ENCODE results near the gene RAPGEF2.
"Not testable (repeated sequence)": the region's sequence is repeated elsewhere in the genome, so short reads cannot be mapped to it uniquely, and the experiment has no call there.

RAPGEF2 gene

DNA sequence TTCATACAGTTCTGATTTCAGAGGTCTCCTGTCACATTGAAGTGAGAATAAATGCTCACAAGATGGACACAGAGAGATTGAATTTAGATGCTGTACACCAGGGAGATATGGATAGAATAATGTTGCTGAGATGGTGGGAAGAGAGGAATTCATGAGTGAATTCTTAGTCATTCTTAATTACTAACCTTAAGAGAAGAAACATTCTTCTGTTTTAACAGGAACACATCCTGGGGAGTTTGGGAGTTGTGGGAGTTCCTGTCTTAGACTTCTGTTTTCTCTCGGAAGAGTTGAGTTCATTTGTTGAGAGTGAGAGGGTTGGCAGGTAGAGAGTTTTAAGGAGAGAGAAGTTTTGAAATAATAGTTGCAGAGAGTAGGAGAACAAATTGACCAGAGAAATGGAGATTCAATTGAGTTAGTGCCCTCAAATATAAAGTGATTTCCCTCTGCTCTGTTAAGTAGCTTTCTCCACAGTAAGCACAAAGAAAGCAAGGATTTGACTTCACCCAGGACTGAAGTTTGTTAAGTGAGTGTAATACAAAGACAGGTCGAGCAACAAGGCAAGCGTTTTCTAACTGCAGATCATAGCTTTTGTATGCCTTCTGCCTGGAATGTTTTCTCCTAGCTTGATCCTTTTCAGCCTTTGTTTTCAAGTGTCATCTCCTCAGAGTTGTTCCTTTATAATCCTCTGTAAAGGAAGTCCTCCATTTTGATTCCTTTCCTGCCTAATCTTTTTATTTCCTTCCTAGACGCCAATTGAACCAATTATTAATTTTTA is 205.9 kb downstream of the RAPGEF2 start:
- TF ChIP-seq, protein P1, sequence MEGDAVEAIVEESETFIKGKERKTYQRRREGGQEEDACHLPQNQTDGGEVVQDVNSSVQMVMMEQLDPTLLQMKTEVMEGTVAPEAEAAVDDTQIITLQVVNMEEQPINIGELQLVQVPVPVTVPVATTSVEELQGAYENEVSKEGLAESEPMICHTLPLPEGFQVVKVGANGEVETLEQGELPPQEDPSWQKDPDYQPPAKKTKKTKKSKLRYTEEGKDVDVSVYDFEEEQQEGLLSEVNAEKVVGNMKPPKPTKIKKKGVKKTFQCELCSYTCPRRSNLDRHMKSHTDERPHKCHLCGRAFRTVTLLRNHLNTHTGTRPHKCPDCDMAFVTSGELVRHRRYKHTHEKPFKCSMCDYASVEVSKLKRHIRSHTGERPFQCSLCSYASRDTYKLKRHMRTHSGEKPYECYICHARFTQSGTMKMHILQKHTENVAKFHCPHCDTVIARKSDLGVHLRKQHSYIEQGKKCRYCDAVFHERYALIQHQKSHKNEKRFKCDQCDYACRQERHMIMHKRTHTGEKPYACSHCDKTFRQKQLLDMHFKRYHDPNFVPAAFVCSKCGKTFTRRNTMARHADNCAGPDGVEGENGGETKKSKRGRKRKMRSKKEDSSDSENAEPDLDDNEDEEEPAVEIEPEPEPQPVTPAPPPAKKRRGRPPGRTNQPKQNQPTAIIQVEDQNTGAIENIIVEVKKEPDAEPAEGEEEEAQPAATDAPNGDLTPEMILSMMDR (IDR thresholded peaks at IDR 0.05; ENCODE audit: insufficient read depth, low read length, poor library complexity, severe bottlenecking) = no peak
- TF ChIP-seq EZH2phosphoT487 (conservative IDR thresholded peaks at IDR 0.05; ENCODE audit: low read length) = no peak
- Histone ChIP-seq H3F3A (ENCODE audit: insufficient read depth) (no peaks in the 10 kb centered on the region), H3K9ac (ENCODE audit: low read length) (no peak overlapping the region), H3K36me3 (ENCODE audit: low read length) (no peaks in the 10 kb centered on the region), H3K4me2 (ENCODE audit: low read depth, low read length, poor library complexity, severe bottlenecking) (no peak overlapping the region), H4K20me1 (ENCODE audit: low read depth, low read length) (no peaks in the 10 kb centered on the region), H2AFZ (ENCODE audit: low read depth, low read length, severe bottlenecking) (no peak overlapping the region), H3K4me3 (ENCODE audit: insufficient read depth, low read length, poor library complexity, severe bottlenecking) (no peak overlapping the region), H3K9me3 (ENCODE audit: insufficient read depth, low read length) (no peaks in the 10 kb centered on the region), H3K79me2 (ENCODE audit: insufficient read depth, low read length) (no peaks in the 10 kb centered on the region), H3K27me3 (ENCODE audit: low read length) (no peaks in the 10 kb centered on the region), H3K27ac (ENCODE audit: low read depth, low read length) (no peak overlapping the region), H3K9me2 (replicated peaks; ENCODE audit: insufficient read depth, low read length) (no peaks in the 10 kb centered on the region)

DNA sequence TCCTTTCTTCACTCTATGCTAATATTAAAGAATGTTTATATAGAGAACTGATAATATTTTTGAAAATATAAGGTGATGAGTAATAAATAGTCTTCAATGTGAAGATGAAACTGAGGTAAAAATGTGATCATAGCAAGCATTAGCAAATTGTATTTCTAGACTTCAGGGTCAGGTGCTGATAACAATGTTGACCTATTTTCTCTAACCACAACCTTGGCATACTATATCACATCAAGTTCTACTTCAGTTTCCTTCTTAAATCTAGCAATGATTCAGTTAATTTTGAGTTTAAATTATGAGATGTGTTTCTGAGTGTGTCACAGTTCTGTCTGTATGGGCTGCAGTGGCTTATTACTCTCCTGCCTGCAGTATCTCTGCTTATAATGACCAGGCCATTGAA is 209.4 kb downstream of the RAPGEF2 start:
- H3F3A ChIP-seq (ENCODE audit: insufficient read depth) = no peaks in the 10 kb centered on the region
- H3K9ac ChIP-seq (ENCODE audit: low read length) = no peak overlapping the region
- TF ChIP-seq, protein P1 (IDR thresholded peaks at IDR 0.05; ENCODE audit: insufficient read depth, low read length, poor library complexity, severe bottlenecking) = no peak
- no peak for TF ChIP-seq EZH2phosphoT487 (conservative IDR thresholded peaks at IDR 0.05; ENCODE audit: low read length)
- H3K79me2 ChIP-seq (ENCODE audit: insufficient read depth, low read length) = no peaks in the 10 kb centered on the region
- H3K4me2 ChIP-seq (ENCODE audit: low read depth, low read length, poor library complexity, severe bottlenecking) = no peak overlapping the region
- no peaks in the 10 kb centered on the region for H4K20me1 ChIP-seq (ENCODE audit: low read depth, low read length)
- no peak overlapping the region for H2AFZ ChIP-seq (ENCODE audit: low read depth, low read length, severe bottlenecking)
- H3K9me3 ChIP-seq (ENCODE audit: insufficient read depth, low read length) = no peaks in the 10 kb centered on the region
- H3K36me3 ChIP-seq (ENCODE audit: low read length) = no peaks in the 10 kb centered on the region
- H3K4me3 ChIP-seq (ENCODE audit: insufficient read depth, low read length, poor library complexity, severe bottlenecking) = no peak overlapping the region
- no peaks in the 10 kb centered on the region for H3K27me3 ChIP-seq (ENCODE audit: low read length)
- no peaks in the 10 kb centered on the region for H3K9me2 ChIP-seq (replicated peaks; ENCODE audit: insufficient read depth, low read length)
- H3K27ac ChIP-seq (ENCODE audit: low read depth, low read length) = no peak overlapping the region

DNA sequence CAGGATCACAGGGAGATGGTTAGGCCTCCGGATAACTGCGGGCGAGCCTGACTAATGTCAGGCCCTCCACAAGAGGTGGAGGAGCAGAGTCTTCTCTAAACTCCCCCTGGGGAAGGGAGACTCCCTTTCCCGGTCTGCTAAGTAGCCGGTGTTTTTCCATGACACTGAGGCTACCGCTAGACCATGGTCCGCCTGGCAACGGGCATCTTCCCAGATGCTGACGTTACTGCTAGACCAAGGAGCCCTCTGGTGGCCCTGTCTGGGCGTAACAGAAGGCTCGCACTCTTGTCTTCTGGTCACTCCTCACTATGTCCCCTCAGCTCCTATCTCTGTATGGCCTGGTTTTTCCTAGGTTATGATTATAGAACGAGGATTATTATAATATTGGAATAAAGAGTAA is 213.0 kb downstream of the RAPGEF2 start:
- H3K9me3 ChIP-seq (ENCODE audit: insufficient read depth, low read length); H2AFZ ChIP-seq (ENCODE audit: low read depth, low read length, severe bottlenecking): not testable (repeated sequence)

DNA sequence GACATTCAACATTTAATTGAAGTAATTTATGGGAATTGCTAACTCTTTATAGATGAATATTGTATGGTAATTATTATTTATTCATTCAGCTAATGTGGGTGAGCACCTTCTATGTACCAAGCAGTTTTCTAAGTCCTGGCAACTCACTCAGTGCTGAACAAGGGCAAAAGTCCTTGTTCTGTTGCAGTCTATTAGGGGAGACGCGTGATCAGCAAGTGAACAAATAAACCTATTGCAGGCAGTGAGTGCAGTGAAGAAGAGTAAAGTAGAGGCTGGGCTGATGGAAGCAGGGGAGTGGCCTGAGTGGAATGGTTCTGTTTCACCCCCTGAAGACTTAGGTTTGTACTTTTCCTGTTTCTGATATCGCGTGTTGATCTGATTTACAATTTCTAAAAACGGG is 214.3 kb downstream of the RAPGEF2 start:
- no peak overlapping the region for H2AFZ ChIP-seq (ENCODE audit: low read depth, low read length, severe bottlenecking)
- no peak overlapping the region for H3K27ac ChIP-seq (ENCODE audit: low read depth, low read length)
- no peaks in the 10 kb centered on the region for H3K9me2 ChIP-seq (replicated peaks; ENCODE audit: insufficient read depth, low read length)
- no peaks in the 10 kb centered on the region for H3K27me3 ChIP-seq (ENCODE audit: low read length)
- no peak overlapping the region for H3K9ac ChIP-seq (ENCODE audit: low read length)
- H3K79me2 ChIP-seq (ENCODE audit: insufficient read depth, low read length) = no peaks in the 10 kb centered on the region
- no peak overlapping the region for H3K4me2 ChIP-seq (ENCODE audit: low read depth, low read length, poor library complexity, severe bottlenecking)
- no peaks in the 10 kb centered on the region for H4K20me1 ChIP-seq (ENCODE audit: low read depth, low read length)
- no peaks in the 10 kb centered on the region for H3K9me3 ChIP-seq (ENCODE audit: insufficient read depth, low read length)
- no peaks in the 10 kb centered on the region for H3K36me3 ChIP-seq (ENCODE audit: low read length)
- TF ChIP-seq, protein P1 (IDR thresholded peaks at IDR 0.05; ENCODE audit: insufficient read depth, low read length, poor library complexity, severe bottlenecking) = no peak
- TF ChIP-seq EZH2phosphoT487 (conservative IDR thresholded peaks at IDR 0.05; ENCODE audit: low read length) = no peak
- no peaks in the 10 kb centered on the region for H3F3A ChIP-seq (ENCODE audit: insufficient read depth)
- no peak overlapping the region for H3K4me3 ChIP-seq (ENCODE audit: insufficient read depth, low read length, poor library complexity, severe bottlenecking)

More for the DNA sequence above, 213.0 kb downstream of the RAPGEF2 start:
- H4K20me1 ChIP-seq (ENCODE audit: low read depth, low read length); H3K27me3 ChIP-seq (ENCODE audit: low read length); H3K9ac ChIP-seq (ENCODE audit: low read length); H3F3A ChIP-seq (ENCODE audit: insufficient read depth); H3K27ac ChIP-seq (ENCODE audit: low read depth, low read length); H3K79me2 ChIP-seq (ENCODE audit: insufficient read depth, low read length); H3K9me2 ChIP-seq (replicated peaks; ENCODE audit: insufficient read depth, low read length); H3K4me2 ChIP-seq (ENCODE audit: low read depth, low read length, poor library complexity, severe bottlenecking); H3K36me3 ChIP-seq (ENCODE audit: low read length); H3K4me3 ChIP-seq (ENCODE audit: insufficient read depth, low read length, poor library complexity, severe bottlenecking): not testable (repeated sequence)
